GM18505 (cell line): ENCODE results near the gene OCLN.
"Not testable (repeated sequence)": the region's sequence is repeated elsewhere in the genome, so short reads cannot be mapped to it uniquely, and the experiment has no call there.

Experiments used
- ATAC-seq: cut with Tn5 transposase; IDR thresholded peaks from one replicate; pipeline ENCODE4 v1.9.1; 2021; ENCODE audit not compliant: unreplicated experiment
- POLR2A ChIP-seq: IDR thresholded peaks from 4 replicates; pipeline ENCODE4 v1.6.1; 2011; ENCODE audit warnings: borderline replicate concordance; ENCODE audit not compliant: insufficient read depth, insufficient read length; ENCODE audit errors: extremely low read depth

Gene OCLN

GRCh38 chr5:69468631-69469030 is 24.0 kb upstream of the OCLN start:
- ATAC-seq: no peak

GRCh38 chr5:69471516-69471915 is 21.1 kb upstream of the OCLN start:
- not testable (repeated sequence) for ATAC-seq

More at GRCh38 chr5:69468631-69469030, 24.0 kb upstream of the OCLN start:
- no peak for TF ChIP-seq POLR2A

GRCh38 chr5:69472535-69473143 is 20.0 kb upstream of the OCLN start:
- ATAC-seq: not testable (repeated sequence)

- TF ChIP-seq POLR2A: no peak
Measured at GRCh38 chr5:69477170-69477569, 15.4 kb upstream of the OCLN start.

GRCh38 chr5:69478296-69478695 is 14.3 kb upstream of the OCLN start:
- ATAC-seq: not testable (repeated sequence)

More at GRCh38 chr5:69477170-69477569, 15.4 kb upstream of the OCLN start:
- ATAC-seq: no peak

GRCh38 chr5:69484891-69485290 is 7.7 kb upstream of the OCLN start:
- no peak for TF ChIP-seq POLR2A
- no peak for ATAC-seq

- no peak for ATAC-seq
- TF ChIP-seq POLR2A: no peak
Measured at GRCh38 chr5:69485471-69485870, 7.1 kb upstream of the OCLN start.

GRCh38 chr5:69489246-69489645 is 3.3 kb upstream of the OCLN start:
- ATAC-seq: no peak
- TF ChIP-seq POLR2A: no peak

- no peak for TF ChIP-seq POLR2A
- no peak for ATAC-seq
Measured at GRCh38 chr5:69491027-69491426, 1.6 kb upstream of the OCLN start.

GRCh38 chr5:69491838-69492390 is 676 bp upstream of the OCLN start:
- no peak for TF ChIP-seq POLR2A
- ATAC-seq: no peak

GRCh38 chr5:69492923-69493395 is 369 bp downstream of the OCLN start:
- peak; percentile 51 for ATAC-seq
- peak; percentile 33 for TF ChIP-seq POLR2A

GRCh38 chr5:69493396-69494133 is 975 bp downstream of the OCLN start:
- ATAC-seq: no peak
- no peak for TF ChIP-seq POLR2A

GRCh38 chr5:69494452-69494851 is 1.9 kb downstream of the OCLN start:
- TF ChIP-seq POLR2A: no peak
- ATAC-seq: no peak

GRCh38 chr5:69497006-69497520 is 4.5 kb downstream of the OCLN start:
- no peak for TF ChIP-seq POLR2A
- ATAC-seq: no peak

GRCh38 chr5:69498384-69498783 is 5.8 kb downstream of the OCLN start:
- TF ChIP-seq POLR2A: no peak
- ATAC-seq: no peak

- no peak for ATAC-seq
- no peak for TF ChIP-seq POLR2A
Measured at GRCh38 chr5:69502367-69502766, 9.8 kb downstream of the OCLN start.
